ENCODE data around the gene SCD. TPM values are rescaled to one million over a fixed set of nuclear protein-coding genes. Genes with fewer than 3 reads are reported as not detected.

SCD gene
- total RNA-seq, 4 donors from 2014 or later, result 2.2 to 29.7 (median 5.1) TPM

- Histone ChIP-seq H3K27ac (no peak overlapping the region), H3K9me3 (no peaks in the 10 kb centered on the region), H3K4me3 (replicated peaks in 1 of 3) (no peak overlapping the region), H3K27me3 (no peaks in the 10 kb centered on the region), H3K36me3 (no peaks in the 10 kb centered on the region), H3K4me1 (no peaks in the 10 kb centered on the region)
- no peak for DNase-seq
- WGBS, 2 donors, result 41 to 56% methylated on average over 4 of the region's 4 CpGs
- intact Hi-C loops (cut with DNase I), result no loop called here
- no peak for TF ChIP-seq CTCF (IDR thresholded peaks at IDR 0.05)
- no peak for TF ChIP-seq POLR2A (IDR thresholded peaks at IDR 0.05)
Observed at GRCh38 chr10:100333106-100333505, 13.9 kb upstream of the SCD start.

- intact Hi-C loops (cut with DNase I), result no loop called here
- no peak for TF ChIP-seq POLR2A (IDR thresholded peaks at IDR 0.05)
- no peak for TF ChIP-seq CTCF (IDR thresholded peaks at IDR 0.05)
- H3K36me3 ChIP-seq, result no peaks in the 10 kb centered on the region
- no peak for DNase-seq
- H3K4me1 ChIP-seq, result no peaks in the 10 kb centered on the region
- no peak overlapping the region for H3K27ac ChIP-seq
- 80 to 85% methylated on average over 2 of the region's 2 CpGs for WGBS, 2 donors
- H3K9me3 ChIP-seq, result no peaks in the 10 kb centered on the region
- H3K4me3 ChIP-seq (replicated peaks in 1 of 3), result no peak overlapping the region
- no peaks in the 10 kb centered on the region for H3K27me3 ChIP-seq
Observed at GRCh38 chr10:100333661-100334440, 13.2 kb upstream of the SCD start.

DNA sequence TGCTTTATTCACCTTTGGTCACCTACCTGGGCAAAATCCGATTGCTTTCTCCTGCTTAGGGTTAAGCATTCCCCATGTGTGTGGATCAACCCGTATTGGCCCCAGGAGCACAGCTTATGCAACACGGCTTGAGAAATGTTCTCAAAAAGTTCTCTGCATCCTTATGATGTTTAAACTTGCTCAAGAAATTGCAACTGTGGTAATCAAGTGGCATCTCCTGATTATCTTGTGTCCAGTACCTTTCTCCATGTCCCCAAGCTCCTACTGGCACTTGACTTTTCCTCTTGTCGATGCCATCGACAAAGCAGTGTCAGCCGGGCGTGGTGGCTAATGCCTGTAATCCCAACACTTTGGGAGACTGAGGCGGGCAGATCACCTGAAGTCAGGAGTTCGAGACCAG, 12.3 kb upstream of the SCD start:
- intact Hi-C loops (cut with DNase I), result no loop called here
- 81 to 84% methylated on average over 9 of the region's 9 CpGs for WGBS, 2 donors

GRCh38 chr10:100338434-100339036, 8.5 kb upstream of the SCD start:
- no peaks in the 10 kb centered on the region for H3K36me3 ChIP-seq
- intact Hi-C loops (cut with DNase I), result loop anchor here (2.0 kb wide), 1 partner anchor 94 kb away; no protein-coding TSS in a partner anchor
- TF ChIP-seq CTCF (IDR thresholded peaks at IDR 0.05), result peak; percentile 78 to 91 (median 87)
- no peak for TF ChIP-seq POLR2A (IDR thresholded peaks at IDR 0.05)
- peak; percentile 71 to 78 for DNase-seq
- WGBS, 2 donors, result 49 to 50% methylated on average over 4 of the region's 4 CpGs
- H3K9me3 ChIP-seq, result no peaks in the 10 kb centered on the region
- no peaks in the 10 kb centered on the region for H3K27me3 ChIP-seq
- no peak overlapping the region for H3K4me3 ChIP-seq (replicated peaks in 1 of 3)
- no peak overlapping the region for H3K27ac ChIP-seq
- H3K4me1 ChIP-seq, result no peaks in the 10 kb centered on the region

More for the DNA sequence above, 12.3 kb upstream of the SCD start:
- H3K9me3 ChIP-seq, result no peaks in the 10 kb centered on the region
- H3K36me3 ChIP-seq, result no peaks in the 10 kb centered on the region
- DNase-seq, result no peak
- no peaks in the 10 kb centered on the region for H3K4me1 ChIP-seq
- no peak overlapping the region for H3K27ac ChIP-seq
- H3K4me3 ChIP-seq (replicated peaks in 1 of 3), result no peak overlapping the region
- TF ChIP-seq POLR2A (IDR thresholded peaks at IDR 0.05) (no peak), CTCF (IDR thresholded peaks at IDR 0.05) (no peak)
- H3K27me3 ChIP-seq, result no peaks in the 10 kb centered on the region

DNA sequence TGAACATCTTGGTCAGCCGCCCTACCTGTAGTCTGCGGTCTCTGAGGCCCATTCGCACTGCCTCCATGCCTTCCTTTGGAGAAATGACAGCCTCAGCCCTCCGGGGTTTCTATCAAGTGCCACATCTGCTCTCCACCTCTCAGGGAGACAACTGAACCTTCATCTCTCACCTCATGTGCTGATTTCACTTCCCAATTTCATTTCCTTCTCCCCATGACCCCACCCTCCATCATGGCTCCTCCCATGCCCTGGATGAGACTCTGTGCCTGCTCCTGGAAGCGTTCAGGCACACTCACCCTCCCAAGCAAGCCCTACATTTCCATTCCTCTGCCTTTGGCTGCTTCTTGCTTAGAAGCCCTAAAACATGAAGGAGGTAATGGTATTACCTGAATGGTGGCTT, 7.8 kb upstream of the SCD start:
- TF ChIP-seq POLR2A (IDR thresholded peaks at IDR 0.05), result no peak
- TF ChIP-seq CTCF (IDR thresholded peaks at IDR 0.05), result no peak
- Histone ChIP-seq H3K27me3 (no peaks in the 10 kb centered on the region), H3K27ac (no peak overlapping the region), H3K36me3 (no peaks in the 10 kb centered on the region), H3K4me1 (no peaks in the 10 kb centered on the region), H3K9me3 (no peaks in the 10 kb centered on the region), H3K4me3 (replicated peaks in 1 of 3) (no peak overlapping the region)
- WGBS, 2 donors, result 62 to 69% methylated on average over 5 of the region's 5 CpGs
- no peak for DNase-seq
- intact Hi-C loops (cut with DNase I), result loop anchor here (2.0 kb wide), 1 partner anchor 94 kb away; no protein-coding TSS in a partner anchor

All from thyroid gland (tissue), 4 donors.